K562 (cell line): ENCODE results near the gene OLFML3. TPM values are rescaled to one million over a fixed set of nuclear protein-coding genes. Genes with fewer than 3 reads are reported as not detected.

Experiments used
- ATAC-seq: fragments of 200-7000 bp; cut with Tn5 transposase; 3 replicates; pipeline ENCODE4 v1.9.1; 2020; ENCODE audit warnings: moderate library complexity
- BruUV-seq: library from RNA; stranded (reverse); fragments of 400-500 nt; replicated peaks from 2 replicates; lab custom pipeline; 2021; lab: Mats Ljungman, UMichigan
- CTCF ChIA-PET: fragments of 300-600 bp; formaldehyde crosslinking; extraction: SDS; loops from one replicate; lab custom pipeline; 2021; ENCODE audit warnings: low intra/inter-chr PET ratio; lab: Yijun Ruan, JAX
- POLR2A ChIA-PET: fragments of 300-600, 350-650 bp; sonication (Branson Sonifier 250); formaldehyde crosslinking; extraction: SDS; loops from one replicate; lab custom pipeline; 2021; ENCODE audit warnings: antibody characterized with exemption, inconsistent platforms; lab: Yijun Ruan, JAX
- DNase-seq, 4 experiments: peaks; one replicate each; pipeline versions ENCODE4 v3.0.0 to v3.0.0-alpha.2; 2011 to 2018; ENCODE audit warnings: low spot score in 3 of 4, mixed read lengths in 3 of 4; ENCODE audit errors: extremely low read depth in 1 of 4
- FAIRE-seq: peaks from 2 replicates; lab custom pipeline; 2011; peaks lifted over from hg19 to GRCh38; lab: Jason Lieb, UNC
- H2AFZ ChIP-seq: 2 replicates; pipeline ENCODE4 v1.6.0; 2011; ENCODE audit warnings: low read depth, low read length, control low read depth, inconsistent platforms
- H3K27ac ChIP-seq: fragments of 200-600 bp; 3 replicates; pipeline ENCODE4 v1.8.0; 2011; ENCODE audit warnings: low read depth, mild to moderate bottlenecking, control low read depth, inconsistent platforms, low read length, moderate library complexity, mixed read lengths; ENCODE audit errors: extremely low read depth
- H3K27me3 ChIP-seq, 2 experiments: fragments of 300-600 bp in 1 of 2; 2 replicates in 1 of 2; 3 replicates in 1 of 2; pipeline versions ENCODE4 v1.6.0 to v1.8.0; 2011; ENCODE audit warnings: inconsistent platforms in 2 of 2, low read length in 2 of 2, mild to moderate bottlenecking in 1 of 2, mixed read lengths in 1 of 2, moderate library complexity in 1 of 2; ENCODE audit not compliant: control insufficient read depth in 2 of 2, insufficient read depth in 2 of 2
- H3K36me3 ChIP-seq: fragments of 300-600 bp; 3 replicates; pipeline ENCODE4 v1.8.0; 2011; ENCODE audit warnings: mild to moderate bottlenecking, low read length, inconsistent platforms; ENCODE audit not compliant: control insufficient read depth, insufficient read depth
- H3K4me1 ChIP-seq, 2 experiments: fragments of 200-600 bp in 1 of 2; replicated peaks in 1 of 2; 2 replicates in 1 of 2; 3 replicates in 1 of 2; pipeline versions ENCODE4 v1.5.1 to v1.8.0; 2011; ENCODE audit warnings: inconsistent platforms in 2 of 2, low read length in 2 of 2, mild to moderate bottlenecking in 1 of 2, mixed read lengths in 1 of 2, moderate library complexity in 1 of 2; ENCODE audit not compliant: control insufficient read depth in 2 of 2, insufficient read depth in 2 of 2
- H3K4me2 ChIP-seq: 2 replicates; pipeline ENCODE4 v1.6.1; 2011; ENCODE audit warnings: low read length, control low read depth, inconsistent platforms, mixed read lengths; ENCODE audit not compliant: insufficient read depth
- H3K4me3 ChIP-seq: fragments of 200-600 bp; sonication (generic), shearing (Covaris generic); 2 replicates; pipeline ENCODE4 v1.5.1; 2016; ENCODE audit warnings: control low read depth, inconsistent platforms
- H3K79me2 ChIP-seq: fragments of 200-600 bp; 3 replicates; pipeline ENCODE4 v1.8.0; 2011; ENCODE audit warnings: low read length, inconsistent platforms; ENCODE audit not compliant: control insufficient read depth, insufficient read depth
- H3K9ac ChIP-seq, 2 experiments: 2 replicates each; pipeline versions ENCODE4 v1.6.0 to v1.6.1; 2011; ENCODE audit warnings: low read depth in 2 of 2, low read length in 2 of 2, control low read depth in 1 of 2, inconsistent platforms in 1 of 2, mild to moderate bottlenecking in 1 of 2, mixed read lengths in 1 of 2; ENCODE audit not compliant: insufficient read depth in 1 of 2
- H3K9me1 ChIP-seq: one replicate; pipeline ENCODE4 v1.6.0; 2011; ENCODE audit warnings: inconsistent platforms, mild to moderate bottlenecking, low read length, moderate library complexity; ENCODE audit not compliant: control insufficient read depth, insufficient read depth
- H3K9me3 ChIP-seq: replicated peaks from 2 replicates; pipeline ENCODE4 v1.5.1; 2011; ENCODE audit warnings: low read depth, low read length, inconsistent platforms; ENCODE audit not compliant: control insufficient read depth, insufficient read depth
- H4K20me1 ChIP-seq: replicated peaks from 2 replicates; pipeline ENCODE4 v1.6.1; 2011; ENCODE audit warnings: low read length, inconsistent platforms, mixed read lengths; ENCODE audit not compliant: control insufficient read depth, insufficient read depth
- ATF7 ChIP-seq: fragments of 450-650 bp; IDR thresholded peaks from 2 replicates; pipeline ENCODE4 v1.7.1; 2014; ENCODE audit warnings: mild to moderate bottlenecking, moderate library complexity
- E2F1 ChIP-seq: sonication (generic); formaldehyde crosslinking; IDR thresholded peaks from 2 replicates; pipeline ENCODE4 v1.8.1; 2023; ENCODE audit warnings: mild to moderate bottlenecking, missing genetic modification reagents, moderate library complexity
- HNRNPUL1 ChIP-seq: fragments of 200-400 bp; formaldehyde crosslinking; IDR thresholded peaks from 2 replicates; pipeline ENCODE4 v1.6.1; 2017; ENCODE audit warnings: low read length
- MAFG ChIP-seq: fragments of 450-650 bp; conservative IDR thresholded peaks from 2 replicates; pipeline ENCODE4 v1.6.1; 2016; ENCODE audit warnings: missing genetic modification characterization, missing compliant biosample characterization
- MAFK ChIP-seq: IDR thresholded peaks from 2 replicates; pipeline ENCODE4 v1.6.1; 2011; ENCODE audit warnings: low read length, improper control_type of control experiment
- PHF8 ChIP-seq: fragments of 200-600 bp; sonication (generic); IDR thresholded peaks from 2 replicates; pipeline ENCODE4 v1.6.1; 2012; ENCODE audit warnings: mixed run types, mild to moderate bottlenecking, inconsistent platforms, low read length, moderate library complexity, borderline replicate concordance
- TAF7 ChIP-seq: fragments of 450-650 bp; IDR thresholded peaks from 2 replicates; pipeline ENCODE4 v1.6.1; 2016; ENCODE audit warnings: missing genetic modification characterization, missing compliant biosample characterization
- XRCC4 ChIP-seq: IDR thresholded peaks from one replicate; pipeline ENCODE4 v1.6.1; 2011; ENCODE audit not compliant: insufficient read depth, insufficient read length; ENCODE audit errors: extremely low read depth
- ZBTB40 ChIP-seq, 2 experiments: fragments of 450-650 bp in 1 of 2; sonication (generic) in 1 of 2; formaldehyde crosslinking in 1 of 2; IDR thresholded peaks; 2 replicates each; pipeline versions ENCODE4 v1.7.1 to v1.9.0; 2016 to 2022; ENCODE audit warnings: inconsistent platforms in 1 of 2, mild to moderate bottlenecking in 1 of 2, missing genetic modification reagents in 1 of 2
- ZNF384 ChIP-seq: IDR thresholded peaks from 2 replicates; pipeline ENCODE4 v1.6.1; 2012; ENCODE audit warnings: low read depth, low read length, improper control_type of control experiment
- ZNF583 ChIP-seq: fragments of 250-450 bp; sonication (Bioruptor Pico); IDR thresholded peaks from 2 replicates; pipeline ENCODE4 v1.4.0; 2020
- WGBS: fragments of 100-300 bp; shearing (Covaris generic); methylation state at CpG from one replicate; pipeline ENCODE4 v1.1.6; 2016; ENCODE audit warnings: low coverage, mixed read lengths; ENCODE audit not compliant: insufficient coverage; ENCODE audit errors: missing lambda C conversion rate; 5-methylcytosine and 5-hydroxymethylcytosine counted together
- in situ Hi-C: fragments of 300-500 bp; cut with MboI; formaldehyde crosslinking; loops from 4 replicates; pipeline ENCODE4 v1.15.0; 2018; ENCODE audit warnings: inconsistent platforms, mixed read lengths
- intact Hi-C: fragments of 100-400 bp; cut with micrococcal nuclease; formaldehyde crosslinking; loops from 2 replicates; pipeline ENCODE4 v1.14.2; 2022
- polyA plus RNA-seq, 8 experiments: library from polyadenylated mRNA; depleted of rRNA in 4 of 8; stranded (reverse) in 5 of 8; unstranded in 3 of 8; fragments of >200 nt; fragmentation: Nextera tagmentation in 2 of 8; fragmentation: Illumina TruSeq in 1 of 8; extraction: Ambion mirVana in 2 of 8; extraction: Trizol in 1 of 8; gene quantifications; 2 replicates each; pipeline versions ENCODE4 v1.2.1 to v1.2.3, GENCODE V29; 2011 to 2014; ENCODE audit warnings: inconsistent platforms in 1 of 8, missing spikeins in 1 of 8
- total RNA-seq, 7 experiments: library from RNA; depleted of rRNA in 6 of 7; stranded (reverse); fragments of >200 nt in 6 of 7; fragmentation: Illumina TruSeq in 2 of 7; extraction: Trizol in 2 of 7; gene quantifications; 2 replicates each; pipeline versions ENCODE4 v1.2.1 to v1.2.3, GENCODE V29; 2011 to 2021; ENCODE audit warnings: low replicate concordance in 1 of 7
- TF ChIP-seq, protein P1 (sequence below), 2 experiments: fragments of 250-450 bp in 1 of 2; fragments of 450-650 bp in 1 of 2; sonication (Bioruptor Pico) in 1 of 2; IDR thresholded peaks; 2 replicates each; pipeline versions ENCODE4 v1.6.1 to v1.8.0; 2016 to 2021; ENCODE audit warnings: mild to moderate bottlenecking in 2 of 2, moderate library complexity in 2 of 2, missing compliant biosample characterization in 1 of 2, missing genetic modification characterization in 1 of 2

The OLFML3 gene
- total and polyA plus RNA-seq, 9 of the 15 experiments (the other 6 are each of a cell fraction or from before 2014, with no cell fraction given), result 0.07 to 0.13 (median 0.07) TPM; not detected in 6

- H3K9me3 ChIP-seq, result no peaks in the 10 kb centered on the region; the same call in 1 of the 2 replicates
- no peaks in the 10 kb centered on the region for H3K9me1 ChIP-seq
- intact Hi-C loops (no loop called here), in situ Hi-C loops (no loop called here)
- H4K20me1 ChIP-seq, result no peaks in the 10 kb centered on the region
- no peak overlapping the region for H3K27ac ChIP-seq
- WGBS, result 4% methylated on average over 4 of the region's 4 CpGs
- no peak for ATAC-seq
- no peak overlapping the region for H3K4me2 ChIP-seq
- no peaks in the 10 kb centered on the region for H3K4me1 ChIP-seq
- no peaks in the 10 kb centered on the region for H3K79me2 ChIP-seq
- H3K27me3 ChIP-seq, result peaks cover 0 to 10% of the 10 kb centered on the region in 2 experiments; a peak in 1 of 5 replicates
- H2AFZ ChIP-seq, result 0 out of 2 replicates have a peak overlapping the region, but pooled peaks have one; percentile 6
- FAIRE-seq, result no peak
- no peak overlapping the region for H3K9ac ChIP-seq
- ChIA-PET CTCF (no interaction called here), POLR2A (interaction anchor here (0.6 to 1.0 kb wide), 2 partner anchors 8 to 382 kb away, joined by 3 to 4 read pairs; no protein-coding TSS in a partner anchor)
- no peak overlapping the region for H3K4me3 ChIP-seq
- DNase-seq, result peak in 1 of 4 experiments; percentile 14
- BruUV-seq, result no TSS peak
- H3K36me3 ChIP-seq, result no peaks in the 10 kb centered on the region
- TF ChIP-seq ATF7 (no peak), PHF8 (no peak), TAF7 (tag) (no peak), ZNF384 (no peak), XRCC4 (no peak), MAFK (no peak), MAFG (no peak), ZNF583 (CRISPR knock-in tag) (no peak), E2F1 (CRISPR knock-in tag) (no peak), HNRNPUL1 (no peak), ZBTB40 (IDR thresholded peaks at IDR 0.05) (no peak), ZBTB40 (CRISPR knock-in tag; IDR thresholded peaks at IDR 0.05) (no peak)
- TF ChIP-seq, protein P1, sequence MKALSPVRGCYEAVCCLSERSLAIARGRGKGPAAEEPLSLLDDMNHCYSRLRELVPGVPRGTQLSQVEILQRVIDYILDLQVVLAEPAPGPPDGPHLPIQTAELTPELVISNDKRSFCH (CRISPR knock-in tag; IDR thresholded peaks at IDR 0.05), result no peak
- TF ChIP-seq, protein P1 (tag; IDR thresholded peaks at IDR 0.05), result no peak
Measured at GRCh38 chr1:114021665-114022099, 42.4 kb downstream of the OLFML3 start.
